GM12878 (cell line): ENCODE results near the gene SLC20A1. TPM values are rescaled to one million over a fixed set of nuclear protein-coding genes. Genes with fewer than 3 reads are reported as not detected.
A peak's percentile ranks its signal among the peaks of the same experiment; 100 is the strongest.

Experiments
- BACH1 ChIP-seq: fragments of 450-650 bp; IDR thresholded peaks from 2 replicates; pipeline ENCODE4 v1.6.1; 2017; ENCODE audit warnings: mild to moderate bottlenecking, borderline replicate concordance
- BCL11A ChIP-seq: IDR thresholded peaks from 2 replicates; pipeline ENCODE4 v1.6.1; 2011; ENCODE audit warnings: low read depth, low read length
- BCL3 ChIP-seq: IDR thresholded peaks from 2 replicates; pipeline ENCODE4 v1.6.1; 2011; ENCODE audit warnings: borderline replicate concordance, low read depth, mild to moderate bottlenecking, moderate library complexity, low read length; ENCODE audit not compliant: insufficient read depth, poor library complexity, severe bottlenecking
- CREM ChIP-seq: IDR thresholded peaks from 2 replicates; pipeline ENCODE4 v1.6.1; 2014; ENCODE audit warnings: antibody characterized with exemption, low read depth
- DPF2 ChIP-seq: fragments of 450-650 bp; IDR thresholded peaks from 2 replicates; pipeline ENCODE4 v1.6.1; 2017; ENCODE audit warnings: mild to moderate bottlenecking
- ELK1 ChIP-seq: IDR thresholded peaks from 2 replicates; pipeline ENCODE4 v1.6.1; 2012; ENCODE audit warnings: low read depth, low read length, improper control_type of control experiment
- FOXK2 ChIP-seq: fragments of 450-650 bp; IDR thresholded peaks from 2 replicates; pipeline ENCODE4 v1.6.1; 2017; ENCODE audit warnings: mild to moderate bottlenecking, moderate library complexity
- JUNB ChIP-seq: IDR thresholded peaks from 2 replicates; pipeline ENCODE4 v1.6.1; 2016; ENCODE audit warnings: antibody characterized with exemption, mild to moderate bottlenecking
- KDM1A ChIP-seq: fragments of 200-600 bp; sonication (generic); IDR thresholded peaks from 2 replicates; pipeline ENCODE4 v1.6.1; 2016; ENCODE audit warnings: borderline replicate concordance
- MLLT1 ChIP-seq: fragments of 450-650 bp; IDR thresholded peaks from 2 replicates; pipeline ENCODE4 v1.6.1; 2016; ENCODE audit warnings: mild to moderate bottlenecking
- MTA3 ChIP-seq: IDR thresholded peaks from 2 replicates; pipeline ENCODE4 v1.6.1; 2012; ENCODE audit warnings: low read length, inconsistent platforms, borderline replicate concordance
- MXI1 ChIP-seq: fragments of 150-350 bp; IDR thresholded peaks from 2 replicates; pipeline ENCODE4 v1.6.1; 2011; ENCODE audit warnings: low read depth, mild to moderate bottlenecking, inconsistent platforms, low read length, improper control_type of control experiment
- NFIC ChIP-seq: IDR thresholded peaks from 2 replicates; pipeline ENCODE4 v1.6.1; 2012; ENCODE audit warnings: low read depth, mild to moderate bottlenecking, inconsistent platforms, low read length, moderate library complexity
- PRDM15 ChIP-seq: fragments of 450-650 bp; formaldehyde crosslinking; IDR thresholded peaks from 2 replicates; pipeline ENCODE4 v1.4.0; 2020; ENCODE audit warnings: mild to moderate bottlenecking, moderate library complexity
- RELB ChIP-seq: fragments of 450-650 bp; IDR thresholded peaks from 2 replicates; pipeline ENCODE4 v1.6.1; 2017; ENCODE audit warnings: low read depth, mild to moderate bottlenecking, moderate library complexity
- SP1 ChIP-seq: IDR thresholded peaks from one replicate; pipeline ENCODE4 v1.6.1; 2011; ENCODE audit warnings: low read depth, low read length
- ZNF384 ChIP-seq: IDR thresholded peaks from 2 replicates; pipeline ENCODE4 v1.6.1; 2012; ENCODE audit warnings: low read depth, mild to moderate bottlenecking, low read length, improper control_type of control experiment, borderline replicate concordance
- ZSCAN29 ChIP-seq: fragments of 450-650 bp; IDR thresholded peaks from 2 replicates; pipeline ENCODE4 v1.6.1; 2017; ENCODE audit warnings: mild to moderate bottlenecking, moderate library complexity
- polyA plus RNA-seq, 11 experiments: library from polyadenylated mRNA; depleted of rRNA in 4 of 11; unstranded in 6 of 11; stranded (reverse) in 5 of 11; fragments of >200 nt; fragmentation: Nextera tagmentation in 4 of 11; fragmentation: Illumina TruSeq in 1 of 11; extraction: Ambion mirVana in 4 of 11; extraction: Trizol in 1 of 11; gene quantifications; 1 replicate in 1 of 11; 2 replicates in 10 of 11; pipeline versions ENCODE4 v1.2.1 to v1.2.3, GENCODE V29; 2011 to 2016; ENCODE audit warnings: inconsistent platforms in 2 of 11, missing spikeins in 2 of 11, low read depth in 1 of 11
- total RNA-seq, 4 experiments: library from RNA; depleted of rRNA in 3 of 4; stranded (reverse); fragments of >200 nt in 3 of 4; fragmentation: Illumina TruSeq in 1 of 4; extraction: Trizol in 1 of 4; gene quantifications; 2 replicates each; pipeline versions ENCODE4 v1.2.1 to v1.2.3, GENCODE V29; 2013 to 2021
- TF ChIP-seq, protein P1 (sequence below): IDR thresholded peaks from 2 replicates; pipeline ENCODE4 v1.6.1; 2012; ENCODE audit warnings: low read length, inconsistent platforms

The SLC20A1 gene
- total and polyA plus RNA-seq, 10 of the 15 experiments (the other 5 are each of a cell fraction or from before 2014, with no cell fraction given) = 21.2 to 59.1 (median 43.2) TPM

DNA sequence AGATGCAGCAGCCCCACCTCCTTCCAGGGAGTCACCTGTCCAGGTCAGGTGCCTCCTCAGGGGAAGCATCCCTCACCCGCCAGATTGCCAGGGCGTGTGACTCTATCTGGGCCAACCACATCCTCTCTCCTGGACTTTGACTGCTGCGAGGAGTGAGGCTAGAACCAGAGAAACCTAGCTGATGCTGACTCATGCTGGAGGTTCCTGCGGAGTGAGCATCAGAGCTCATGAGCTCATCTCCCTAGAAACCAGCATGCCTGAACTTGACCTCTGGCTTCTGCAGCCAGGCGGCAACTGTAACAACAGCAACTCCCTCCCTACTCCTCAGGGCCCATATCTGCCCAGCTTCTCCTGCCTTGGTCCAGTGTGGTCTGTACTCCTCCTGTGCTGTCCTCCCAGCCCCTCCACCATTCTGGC lies 46.8 kb downstream of the SLC20A1 start (continued):
- TF ChIP-seq MLLT1 (0 out of 2 replicates have a peak, but pooled peaks have one; percentile 42), DPF2 (peak; percentile 86), RELB (peak; percentile 84), JUNB (peak; percentile 62), NFIC (peak; percentile 42; the same call in 1 of the 2 replicates), ZNF384 (no peak), PRDM15 (CRISPR knock-in tag) (no peak), BACH1 (peak; percentile 98), MXI1 (0 out of 2 replicates have a peak, but pooled peaks have one; percentile 22), CREM (peak; percentile 70), BCL11A (peak; percentile 54; the same call in 1 of the 2 replicates), ELK1 (no peak), MTA3 (no peak), BCL3 (peak; percentile 34), ZSCAN29 (no peak), FOXK2 (no peak; the same call in 1 of the 2 replicates), SP1 (peak; percentile 63), KDM1A (no peak)
- TF ChIP-seq, protein P1, sequence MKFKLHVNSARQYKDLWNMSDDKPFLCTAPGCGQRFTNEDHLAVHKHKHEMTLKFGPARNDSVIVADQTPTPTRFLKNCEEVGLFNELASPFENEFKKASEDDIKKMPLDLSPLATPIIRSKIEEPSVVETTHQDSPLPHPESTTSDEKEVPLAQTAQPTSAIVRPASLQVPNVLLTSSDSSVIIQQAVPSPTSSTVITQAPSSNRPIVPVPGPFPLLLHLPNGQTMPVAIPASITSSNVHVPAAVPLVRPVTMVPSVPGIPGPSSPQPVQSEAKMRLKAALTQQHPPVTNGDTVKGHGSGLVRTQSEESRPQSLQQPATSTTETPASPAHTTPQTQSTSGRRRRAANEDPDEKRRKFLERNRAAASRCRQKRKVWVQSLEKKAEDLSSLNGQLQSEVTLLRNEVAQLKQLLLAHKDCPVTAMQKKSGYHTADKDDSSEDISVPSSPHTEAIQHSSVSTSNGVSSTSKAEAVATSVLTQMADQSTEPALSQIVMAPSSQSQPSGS = peak; percentile 58; the same call in 1 of the 2 replicates
